CD4-positive, alpha-beta memory T cell (primary cell): ENCODE data around the gene LRP1B. TPM values are rescaled to one million over a fixed set of nuclear protein-coding genes. Genes with fewer than 3 reads are reported as not detected.

Experiments used
- CTCF ChIA-PET: fragments of 350-600 bp; sonication (Branson Sonifier 250); formaldehyde crosslinking; loops from one replicate; lab custom pipeline; 2021; ENCODE audit warnings: inconsistent platforms; ENCODE audit not compliant: partially characterized antibody; lab: Charles Lee
- POLR2A ChIA-PET: fragments of 350-600 bp; sonication (Branson Sonifier 250); formaldehyde crosslinking; loops from one replicate; lab custom pipeline; 2021; ENCODE audit not compliant: partially characterized antibody; lab: Charles Lee
- DNase-seq, 5 donors: peaks; one replicate each; pipeline versions ENCODE4 v3.0.0 to v3.0.0-alpha.2; 2020 to 2022; ENCODE audit warnings: mixed read lengths in 1 of 5
- H3K27ac ChIP-seq: one replicate; pipeline ENCODE4 v1.7.0; 2013; ENCODE audit warnings: low read depth, low read length
- H3K27me3 ChIP-seq: 2 replicates; pipeline ENCODE4 v1.7.0; 2013; ENCODE audit warnings: mild to moderate bottlenecking, low read length, moderate library complexity; ENCODE audit not compliant: insufficient read depth
- H3K36me3 ChIP-seq: 2 replicates; pipeline ENCODE4 v1.7.0; 2013; ENCODE audit warnings: mild to moderate bottlenecking, low read length, moderate library complexity; ENCODE audit not compliant: insufficient read depth
- H3K4me1 ChIP-seq: 2 replicates; pipeline ENCODE4 v1.7.0; 2013; ENCODE audit warnings: mild to moderate bottlenecking, low read length, moderate library complexity; ENCODE audit not compliant: insufficient read depth
- H3K4me3 ChIP-seq, 2 donors: one replicate each; pipeline ENCODE4 v1.7.0; 2013; ENCODE audit warnings: low read length in 2 of 2, mild to moderate bottlenecking in 1 of 2
- H3K9me3 ChIP-seq, 2 donors: one replicate each; pipeline ENCODE4 v1.7.0; 2013; ENCODE audit warnings: low read length in 2 of 2, control low read depth in 1 of 2; ENCODE audit not compliant: control insufficient read depth in 1 of 2
- H3K27ac Mint-ChIP-seq, 7 donors: one replicate each; pipeline ENCODE4 v1.8.0; 2020 to 2021; ENCODE audit warnings: mixed read lengths in 7 of 7, mild to moderate bottlenecking in 6 of 7, inconsistent platforms in 3 of 7, moderate library complexity in 3 of 7
- H3K27me3 Mint-ChIP-seq, 2 donors: one replicate each; pipeline ENCODE4 v1.8.0; 2020 to 2021; ENCODE audit warnings: mixed read lengths in 2 of 2
- H3K36me3 Mint-ChIP-seq, 2 donors: one replicate each; pipeline ENCODE4 v1.8.0; 2020 to 2021; ENCODE audit warnings: mixed read lengths in 2 of 2, inconsistent platforms in 1 of 2, mild to moderate bottlenecking in 1 of 2
- H3K4me1 Mint-ChIP-seq, 4 donors: one replicate each; pipeline ENCODE4 v1.8.0; 2020 to 2021; ENCODE audit warnings: mixed read lengths in 4 of 4, mild to moderate bottlenecking in 1 of 4
- H3K4me3 Mint-ChIP-seq, 8 donors: one replicate each; pipeline ENCODE4 v1.8.0; 2020 to 2021; ENCODE audit warnings: mixed read lengths in 8 of 8, mild to moderate bottlenecking in 7 of 8, moderate library complexity in 6 of 8, inconsistent platforms in 3 of 8
- H3K9me3 Mint-ChIP-seq, 8 donors: one replicate each; pipeline ENCODE4 v1.8.0; 2020 to 2021; ENCODE audit warnings: mixed read lengths in 8 of 8, mild to moderate bottlenecking in 5 of 8, inconsistent platforms in 3 of 8, moderate library complexity in 1 of 8
- intact Hi-C: fragments of 100-400 bp; cut with micrococcal nuclease; formaldehyde crosslinking; loops from one replicate; pipeline ENCODE4 v1.15.1; 2023
- polyA plus RNA-seq, 2 donors: library from polyadenylated mRNA; unstranded; fragments of 300-500 nt; fragmentation: Illumina TruSeq; gene quantifications; one replicate each; pipeline ENCODE4 v1.2.3, GENCODE V29; 2021
- total RNA-seq, 2 experiments: library from RNA; stranded (reverse); gene quantifications; one replicate each; pipeline ENCODE4 v1.2.3, GENCODE V29; 2021

LRP1B gene
- total and polyA plus RNA-seq, 4 experiments from 2014 or later = not detected

DNA sequence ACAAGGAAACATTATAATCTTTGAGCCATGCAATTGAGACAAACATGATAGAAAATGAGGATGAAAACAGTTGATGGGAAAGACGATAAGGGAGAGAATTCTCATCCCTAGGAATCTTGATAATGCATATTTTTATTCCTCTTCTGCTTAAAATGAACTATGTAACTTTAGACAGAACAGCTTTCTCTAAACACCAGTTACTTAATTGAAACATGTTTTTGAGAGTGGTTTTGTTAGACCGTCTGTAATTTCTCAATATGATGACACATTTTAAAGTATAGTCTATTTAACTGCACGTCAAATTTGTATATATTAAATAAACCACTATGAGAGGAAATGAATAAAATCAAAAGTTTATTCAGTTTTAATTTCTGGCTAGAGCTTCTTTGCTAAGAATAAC, 1896.7 kb downstream of the LRP1B start:
- Histone ChIP-seq H3K9me3 (no peaks in the 10 kb centered on the region), H3K27ac (no peak overlapping the region), H3K4me1 (no peaks in the 10 kb centered on the region), H3K36me3 (no peaks in the 10 kb centered on the region), H3K4me3 (no peak overlapping the region), H3K27me3 (no peaks in the 10 kb centered on the region)
- Mint-ChIP-seq H3K4me1 (no peaks in the 10 kb centered on the region), H3K36me3 (no peaks in the 10 kb centered on the region), H3K9me3 (peaks cover 0 to 14% (median 6%) of the 10 kb centered on the region in 8 donors), H3K4me3 (no peak overlapping the region), H3K27ac (no peak overlapping the region), H3K27me3 (no peaks in the 10 kb centered on the region)
- intact Hi-C loops = no loop called here
- DNase-seq = no peak
- POLR2A ChIA-PET = no interaction called here
- CTCF ChIA-PET = no interaction called here

DNA sequence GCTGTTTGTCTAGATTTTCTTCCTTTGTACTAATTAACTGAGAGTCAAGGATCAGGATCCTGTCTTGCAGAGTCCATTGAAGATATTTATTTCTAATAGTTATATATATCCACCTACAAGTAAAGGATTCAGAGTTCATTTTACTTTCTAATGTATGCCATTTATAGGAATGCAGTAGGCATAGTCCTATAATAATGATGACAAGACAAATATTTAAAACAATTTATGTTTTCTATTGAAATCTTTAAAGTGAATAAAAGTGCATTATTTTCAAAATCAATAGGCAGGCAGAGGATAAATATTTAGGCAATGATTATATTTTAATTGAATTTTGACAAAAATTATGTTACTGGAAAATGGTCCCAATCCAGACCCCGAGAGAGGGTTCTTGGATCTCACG, 1919.9 kb downstream of the LRP1B start:
- Histone ChIP-seq H3K36me3 (no peaks in the 10 kb centered on the region), H3K4me3 (no peak overlapping the region), H3K27me3 (no peaks in the 10 kb centered on the region), H3K9me3 (peaks cover 0 to 4% of the 10 kb centered on the region in 2 donors), H3K4me1 (no peaks in the 10 kb centered on the region), H3K27ac (no peak overlapping the region)
- no peak for DNase-seq
- H3K27me3 Mint-ChIP-seq = no peaks in the 10 kb centered on the region
- CTCF ChIA-PET = no interaction called here
- intact Hi-C loops = no loop called here
- no peaks in the 10 kb centered on the region for H3K36me3 Mint-ChIP-seq
- peaks cover 0 to 26% (median 7%) of the 10 kb centered on the region in 8 donors for H3K9me3 Mint-ChIP-seq
- no peak overlapping the region for H3K27ac Mint-ChIP-seq
- POLR2A ChIA-PET = no interaction called here
- no peaks in the 10 kb centered on the region for H3K4me1 Mint-ChIP-seq
- no peak overlapping the region for H3K4me3 Mint-ChIP-seq

DNA sequence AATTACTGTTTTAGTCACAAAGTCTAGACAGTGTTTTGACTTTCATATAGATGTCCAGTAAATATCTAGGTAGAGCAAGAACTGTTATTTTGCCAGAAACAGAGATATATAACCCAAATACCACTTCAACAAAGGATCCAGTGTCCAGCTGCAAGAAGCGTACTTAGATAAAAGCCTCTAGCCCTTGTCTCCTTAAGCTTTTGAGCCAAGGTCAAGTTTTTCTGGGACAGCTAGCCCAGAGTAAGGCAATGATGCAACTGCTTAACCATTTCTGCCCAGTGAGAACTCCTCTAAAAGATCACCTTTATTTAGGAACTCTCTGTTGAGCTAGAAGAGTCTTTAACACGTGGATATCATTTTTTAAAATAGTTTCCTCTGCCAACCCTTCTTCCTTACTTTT, 1925.7 kb downstream of the LRP1B start:
- Histone ChIP-seq H3K27ac (no peak overlapping the region), H3K27me3 (no peaks in the 10 kb centered on the region), H3K4me3 (no peak overlapping the region), H3K9me3 (no peaks in the 10 kb centered on the region), H3K4me1 (no peaks in the 10 kb centered on the region), H3K36me3 (no peaks in the 10 kb centered on the region)
- H3K36me3 Mint-ChIP-seq = no peaks in the 10 kb centered on the region
- POLR2A ChIA-PET = no interaction called here
- CTCF ChIA-PET = no interaction called here
- no peak overlapping the region for H3K27ac Mint-ChIP-seq
- no peaks in the 10 kb centered on the region for H3K27me3 Mint-ChIP-seq
- intact Hi-C loops = no loop called here
- H3K4me1 Mint-ChIP-seq = no peaks in the 10 kb centered on the region
- H3K9me3 Mint-ChIP-seq = peaks cover 0 to 40% (median 9%) of the 10 kb centered on the region in 8 donors
- DNase-seq = no peak
- H3K4me3 Mint-ChIP-seq = no peak overlapping the region

DNA sequence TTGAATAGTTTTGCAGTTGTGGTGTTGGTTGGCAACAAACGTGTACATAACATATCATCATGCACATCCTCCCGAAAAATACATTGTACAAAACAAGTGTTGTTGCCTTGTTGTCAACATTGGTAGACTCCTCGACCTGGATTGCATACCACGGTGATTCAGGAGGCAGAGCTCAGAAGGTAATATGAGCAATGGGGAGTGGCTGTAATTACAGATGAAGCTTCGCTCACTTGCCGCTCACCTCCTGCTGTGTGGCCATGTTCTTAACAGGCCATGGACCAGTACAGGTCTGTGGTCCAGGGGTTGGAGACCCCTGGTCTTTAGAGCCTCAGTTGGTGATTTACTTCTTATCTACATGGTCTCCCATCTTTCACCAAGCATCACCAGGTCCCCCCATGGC, 1927.5 kb downstream of the LRP1B start:
- Mint-ChIP-seq H3K9me3 (peaks cover 0 to 36% (median 9%) of the 10 kb centered on the region in 8 donors), H3K27me3 (no peaks in the 10 kb centered on the region), H3K36me3 (no peaks in the 10 kb centered on the region), H3K4me3 (no peak overlapping the region), H3K27ac (no peak overlapping the region), H3K4me1 (no peaks in the 10 kb centered on the region)
- DNase-seq = no peak
- H3K27me3 ChIP-seq = no peaks in the 10 kb centered on the region
- ChIA-PET CTCF (no interaction called here), POLR2A (no interaction called here)
- H3K4me1 ChIP-seq = no peaks in the 10 kb centered on the region
- H3K9me3 ChIP-seq = no peaks in the 10 kb centered on the region
- H3K27ac ChIP-seq = no peak overlapping the region
- no peak overlapping the region for H3K4me3 ChIP-seq
- intact Hi-C loops = no loop called here
- no peaks in the 10 kb centered on the region for H3K36me3 ChIP-seq

DNA sequence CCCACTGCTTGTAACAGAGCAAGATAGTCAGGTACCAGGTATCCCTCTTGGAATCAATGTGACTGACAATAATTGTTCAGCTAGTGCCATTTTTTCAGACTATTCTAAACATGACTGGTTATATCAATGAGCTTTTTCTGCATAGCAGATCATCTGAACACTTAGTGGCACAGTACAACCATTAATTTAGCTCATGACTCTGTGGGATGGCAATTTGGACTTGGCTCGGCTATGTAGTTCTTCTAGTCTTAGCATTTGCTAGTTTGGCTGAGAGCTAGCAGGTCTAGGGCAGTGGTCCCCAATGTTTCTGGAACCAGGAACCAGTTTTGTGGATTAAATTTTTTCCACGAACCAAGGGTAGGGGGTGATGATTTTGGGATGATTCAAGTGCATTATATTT, 1929.2 kb downstream of the LRP1B start:
- Mint-ChIP-seq H3K36me3 (no peaks in the 10 kb centered on the region), H3K4me1 (no peaks in the 10 kb centered on the region), H3K27me3 (no peaks in the 10 kb centered on the region), H3K4me3 (no peak overlapping the region), H3K9me3 (peaks cover 0 to 38% (median 8%) of the 10 kb centered on the region in 8 donors), H3K27ac (no peak overlapping the region)
- no peaks in the 10 kb centered on the region for H3K4me1 ChIP-seq
- H3K9me3 ChIP-seq = no peaks in the 10 kb centered on the region
- ChIA-PET POLR2A (no interaction called here), CTCF (no interaction called here)
- H3K4me3 ChIP-seq = no peak overlapping the region
- H3K27ac ChIP-seq = no peak overlapping the region
- no peaks in the 10 kb centered on the region for H3K27me3 ChIP-seq
- H3K36me3 ChIP-seq = no peaks in the 10 kb centered on the region
- no peak for DNase-seq
- intact Hi-C loops = no loop called here

- Histone ChIP-seq H3K27ac (no peak overlapping the region), H3K9me3 (no peaks in the 10 kb centered on the region), H3K4me1 (no peaks in the 10 kb centered on the region), H3K36me3 (no peaks in the 10 kb centered on the region), H3K27me3 (no peaks in the 10 kb centered on the region), H3K4me3 (no peak overlapping the region)
- POLR2A ChIA-PET = no interaction called here
- no peaks in the 10 kb centered on the region for H3K36me3 Mint-ChIP-seq
- H3K4me3 Mint-ChIP-seq = no peak overlapping the region
- peaks cover 0 to 32% (median 8%) of the 10 kb centered on the region in 8 donors for H3K9me3 Mint-ChIP-seq
- no peaks in the 10 kb centered on the region for H3K4me1 Mint-ChIP-seq
- CTCF ChIA-PET = no interaction called here
- intact Hi-C loops = no loop called here
- no peak overlapping the region for H3K27ac Mint-ChIP-seq
- H3K27me3 Mint-ChIP-seq = no peaks in the 10 kb centered on the region
- no peak for DNase-seq
Measured at GRCh38 chr2:140200764-140201163, 1930.1 kb downstream of the LRP1B start.

DNA sequence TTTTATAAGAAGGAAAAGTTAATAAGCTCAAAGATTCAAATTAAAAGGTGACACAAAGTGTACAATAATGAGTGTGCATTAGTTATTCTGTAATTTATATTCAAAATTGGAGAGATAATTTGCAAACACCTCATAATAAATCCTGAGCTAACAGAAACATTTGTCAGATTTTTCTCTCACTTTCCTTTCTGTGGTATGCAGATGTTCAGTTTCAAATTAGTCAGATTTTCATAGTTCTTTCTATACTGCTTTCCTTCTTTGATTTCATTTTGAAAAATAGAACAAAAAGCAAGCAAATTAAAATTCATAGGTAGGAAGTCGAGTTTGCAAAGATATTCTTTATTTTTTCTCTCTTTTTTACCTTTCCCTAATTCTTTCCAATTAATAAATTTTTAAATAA, 1930.5 kb downstream of the LRP1B start:
- Mint-ChIP-seq H3K4me3 (no peak overlapping the region), H3K27me3 (no peaks in the 10 kb centered on the region), H3K9me3 (peaks cover 0 to 34% (median 8%) of the 10 kb centered on the region in 8 donors), H3K36me3 (no peaks in the 10 kb centered on the region), H3K4me1 (no peaks in the 10 kb centered on the region), H3K27ac (no peak overlapping the region)
- intact Hi-C loops = no loop called here
- no peak for DNase-seq
- no peaks in the 10 kb centered on the region for H3K4me1 ChIP-seq
- H3K27me3 ChIP-seq = no peaks in the 10 kb centered on the region
- H3K9me3 ChIP-seq = no peaks in the 10 kb centered on the region
- H3K36me3 ChIP-seq = no peaks in the 10 kb centered on the region
- CTCF ChIA-PET = no interaction called here
- POLR2A ChIA-PET = no interaction called here
- no peak overlapping the region for H3K27ac ChIP-seq
- H3K4me3 ChIP-seq = no peak overlapping the region

DNA sequence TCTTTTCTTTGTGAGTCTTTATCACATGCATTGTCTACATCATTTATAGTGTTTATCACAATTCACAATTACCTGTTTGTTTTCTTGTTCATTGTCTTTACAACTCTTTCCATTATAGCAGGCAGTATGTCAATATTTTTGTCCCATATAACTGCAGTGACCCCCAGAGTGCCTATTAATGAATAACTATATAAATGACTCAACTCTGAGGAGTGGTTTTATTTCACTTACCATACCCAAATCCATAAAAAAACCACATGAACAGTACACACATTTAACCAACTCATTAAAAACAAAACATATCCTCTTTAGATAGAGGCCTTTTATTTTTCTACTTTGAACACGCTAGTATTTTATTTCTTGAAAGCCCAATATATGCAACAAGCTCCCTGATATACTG, 1931.5 kb downstream of the LRP1B start:
- H3K36me3 ChIP-seq = no peaks in the 10 kb centered on the region
- Mint-ChIP-seq H3K4me3 (no peak overlapping the region), H3K9me3 (peaks cover 0 to 30% (median 7%) of the 10 kb centered on the region in 8 donors), H3K27me3 (no peaks in the 10 kb centered on the region), H3K4me1 (no peaks in the 10 kb centered on the region), H3K36me3 (no peaks in the 10 kb centered on the region), H3K27ac (no peak overlapping the region)
- intact Hi-C loops = no loop called here
- ChIA-PET CTCF (no interaction called here), POLR2A (no interaction called here)
- DNase-seq = no peak
- H3K9me3 ChIP-seq = no peaks in the 10 kb centered on the region
- H3K4me3 ChIP-seq = no peak overlapping the region
- H3K27me3 ChIP-seq = no peaks in the 10 kb centered on the region
- H3K4me1 ChIP-seq = no peaks in the 10 kb centered on the region
- no peak overlapping the region for H3K27ac ChIP-seq
